ENCODE results near the gene ATP13A1. TPM values are rescaled to one million over a fixed set of nuclear protein-coding genes. Genes with fewer than 3 reads are reported as not detected.

The ATP13A1 gene
- total and polyA plus RNA-seq, 2 of the 8 experiments (the other 6 are each of a cell fraction or from before 2014, with no cell fraction given), result 33.0 to 64.2 TPM

Small RNA genes lying within 50 kb of the gene (small RNA-seq; reads per million reads assigned to genes)
- gene AC011458.2 (ENCODE audit: insufficient read depth), result not detected

Other genes starting within 250 kb of the ATP13A1 start
- 2.9 and 3.6 TPM in 2 replicates for gene TSSK6, start 148.1 kb downstream of the ATP13A1 start, total RNA-seq (2021; fragmentation: NEBNext Ultra II Directional; extraction: Animal tissue kit (Norgen Biotek cat#: 25700))
- 7.8 and 12.1 TPM in 2 replicates for gene TSSK6, start 148.1 kb downstream of the ATP13A1 start, polyA plus RNA-seq (2011; rRNA removed)
- gene NDUFA13, start 147.5 kb downstream of the ATP13A1 start, total RNA-seq (2021; fragmentation: NEBNext Ultra II Directional; extraction: Animal tissue kit (Norgen Biotek cat#: 25700)), result 413 and 425 TPM in 2 replicates
- 1,105 and 1,309 TPM in 2 replicates for gene NDUFA13, start 147.5 kb downstream of the ATP13A1 start, polyA plus RNA-seq (2011; rRNA removed)
- gene YJEFN3, start 134.8 kb downstream of the ATP13A1 start, total RNA-seq (2021; fragmentation: NEBNext Ultra II Directional; extraction: Animal tissue kit (Norgen Biotek cat#: 25700)), result 5.0 and 5.7 TPM in 2 replicates
- 9.4 and 17.2 TPM in 2 replicates for gene YJEFN3, start 134.8 kb downstream of the ATP13A1 start, polyA plus RNA-seq (2011; rRNA removed)
- 5.8 and 5.9 TPM in 2 replicates for gene CILP2, start 125.4 kb downstream of the ATP13A1 start, total RNA-seq (2021; fragmentation: NEBNext Ultra II Directional; extraction: Animal tissue kit (Norgen Biotek cat#: 25700))
- 4.4 and 8.2 TPM in 2 replicates for gene CILP2, start 125.4 kb downstream of the ATP13A1 start, polyA plus RNA-seq (2011; rRNA removed)
- gene PBX4, start 45.0 kb downstream of the ATP13A1 start, total RNA-seq (2021; fragmentation: NEBNext Ultra II Directional; extraction: Animal tissue kit (Norgen Biotek cat#: 25700)), result 3.3 and 3.4 TPM in 2 replicates
- gene PBX4, start 45.0 kb downstream of the ATP13A1 start, polyA plus RNA-seq (2011; rRNA removed), result 3.8 and 8.3 TPM in 2 replicates
- 47.1 and 47.6 TPM in 2 replicates for gene LPAR2, start 35.5 kb downstream of the ATP13A1 start, total RNA-seq (2021; fragmentation: NEBNext Ultra II Directional; extraction: Animal tissue kit (Norgen Biotek cat#: 25700))
- 70.2 and 121 TPM in 2 replicates for gene LPAR2, start 35.5 kb downstream of the ATP13A1 start, polyA plus RNA-seq (2011; rRNA removed)
- gene GMIP, start 20.0 kb downstream of the ATP13A1 start, total RNA-seq (2021; fragmentation: NEBNext Ultra II Directional; extraction: Animal tissue kit (Norgen Biotek cat#: 25700)), result 18.1 and 20.2 TPM in 2 replicates
- gene GMIP, start 20.0 kb downstream of the ATP13A1 start, polyA plus RNA-seq (2011; rRNA removed), result 5.7 and 8.9 TPM in 2 replicates
- 46.2 and 50.9 TPM in 2 replicates for gene ZNF101, start 5.2 kb upstream of the ATP13A1 start, total RNA-seq (2021; fragmentation: NEBNext Ultra II Directional; extraction: Animal tissue kit (Norgen Biotek cat#: 25700))
- 11.0 and 13.0 TPM in 2 replicates for gene ZNF101, start 5.2 kb upstream of the ATP13A1 start, polyA plus RNA-seq (2011; rRNA removed)
- 6.8 and 7.4 TPM in 2 replicates for gene ZNF14, start 69.4 kb upstream of the ATP13A1 start, total RNA-seq (2021; fragmentation: NEBNext Ultra II Directional; extraction: Animal tissue kit (Norgen Biotek cat#: 25700))
- gene ZNF14, start 69.4 kb upstream of the ATP13A1 start, polyA plus RNA-seq (2011; rRNA removed), result 0.72 and 1.00 TPM in 2 replicates
- 8.0 and 8.3 TPM in 2 replicates for gene ZNF506, start 158.1 kb upstream of the ATP13A1 start, total RNA-seq (2021; fragmentation: NEBNext Ultra II Directional; extraction: Animal tissue kit (Norgen Biotek cat#: 25700))
- gene ZNF506, start 158.1 kb upstream of the ATP13A1 start, polyA plus RNA-seq (2011; rRNA removed), result 4.1 and 4.5 TPM in 2 replicates
- gene ZNF253, start 202.2 kb upstream of the ATP13A1 start, total RNA-seq (2021; fragmentation: NEBNext Ultra II Directional; extraction: Animal tissue kit (Norgen Biotek cat#: 25700)), result 64.0 and 74.6 TPM in 2 replicates
- 5.9 and 8.3 TPM in 2 replicates for gene ZNF253, start 202.2 kb upstream of the ATP13A1 start, polyA plus RNA-seq (2011; rRNA removed)
- 61.1 and 61.8 TPM in 2 replicates for gene ZNF93, start 237.3 kb upstream of the ATP13A1 start, total RNA-seq (2021; fragmentation: NEBNext Ultra II Directional; extraction: Animal tissue kit (Norgen Biotek cat#: 25700))
- 25.3 and 40.8 TPM in 2 replicates for gene ZNF93, start 237.3 kb upstream of the ATP13A1 start, polyA plus RNA-seq (2011; rRNA removed)